Measurements from ENCODE around the gene RRP1.

Gene RRP1

DNA sequence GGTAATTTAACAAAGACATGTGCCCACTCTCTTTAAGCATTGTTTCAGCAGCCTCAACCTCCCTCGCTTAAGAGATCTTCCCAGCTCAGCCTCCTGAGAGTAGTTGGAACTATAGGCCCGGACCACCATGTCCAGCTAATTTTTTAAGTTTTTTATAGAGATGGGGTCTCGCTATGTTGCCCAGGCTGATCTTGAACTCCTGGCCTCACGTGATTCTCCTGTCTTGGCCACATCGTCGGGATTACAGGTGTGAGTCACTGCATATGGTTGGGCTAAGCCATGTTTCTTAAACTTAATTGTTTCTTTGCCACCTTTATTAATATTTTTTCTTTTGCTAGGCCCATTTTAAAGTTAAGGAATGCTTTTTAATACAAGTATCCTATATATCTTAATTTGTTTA is 57.1 kb downstream of the RRP1 start:
- DNase-seq, result no peak

DNA sequence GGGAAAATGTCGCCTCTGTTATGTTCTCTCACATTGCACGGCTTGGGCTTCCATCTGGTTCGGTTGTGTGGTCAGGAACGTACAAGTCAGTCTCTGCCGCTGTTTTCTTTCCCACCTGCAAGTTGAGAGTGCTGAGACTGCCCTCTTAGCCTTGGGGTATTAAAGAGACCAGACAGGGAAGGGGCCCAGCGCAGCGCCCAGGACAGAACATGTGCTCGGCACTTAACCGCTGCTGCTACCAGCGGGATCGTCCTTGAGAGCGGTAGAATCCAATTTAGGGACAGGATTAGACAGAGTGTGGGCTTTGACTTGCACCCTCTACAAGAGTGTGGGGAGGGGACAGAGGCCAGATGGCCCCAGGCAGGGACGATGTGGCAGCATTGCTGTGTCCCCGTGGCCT is 57.9 kb downstream of the RRP1 start:
- DNase-seq, result no peak

DNA sequence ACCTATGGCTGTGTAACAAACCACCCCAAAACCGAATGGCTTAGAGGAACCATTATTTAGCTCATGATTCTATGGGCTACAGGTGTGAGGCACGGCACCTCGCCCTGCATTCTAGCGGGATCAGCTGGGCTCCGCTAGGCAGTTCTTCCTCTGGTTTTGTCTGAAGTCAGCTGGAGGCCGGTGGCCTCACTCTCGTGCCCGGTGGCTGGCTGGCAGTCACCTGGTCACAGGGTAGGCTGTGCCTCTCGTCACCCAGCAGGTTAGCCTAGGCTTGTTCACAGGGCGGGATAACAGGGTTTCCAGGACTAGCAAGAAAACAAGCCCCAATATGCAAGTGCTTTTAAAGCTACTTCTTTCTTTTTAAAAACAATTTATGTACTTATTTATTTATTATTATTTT is 59.4 kb downstream of the RRP1 start:
- DNase-seq, result no peak

DNA sequence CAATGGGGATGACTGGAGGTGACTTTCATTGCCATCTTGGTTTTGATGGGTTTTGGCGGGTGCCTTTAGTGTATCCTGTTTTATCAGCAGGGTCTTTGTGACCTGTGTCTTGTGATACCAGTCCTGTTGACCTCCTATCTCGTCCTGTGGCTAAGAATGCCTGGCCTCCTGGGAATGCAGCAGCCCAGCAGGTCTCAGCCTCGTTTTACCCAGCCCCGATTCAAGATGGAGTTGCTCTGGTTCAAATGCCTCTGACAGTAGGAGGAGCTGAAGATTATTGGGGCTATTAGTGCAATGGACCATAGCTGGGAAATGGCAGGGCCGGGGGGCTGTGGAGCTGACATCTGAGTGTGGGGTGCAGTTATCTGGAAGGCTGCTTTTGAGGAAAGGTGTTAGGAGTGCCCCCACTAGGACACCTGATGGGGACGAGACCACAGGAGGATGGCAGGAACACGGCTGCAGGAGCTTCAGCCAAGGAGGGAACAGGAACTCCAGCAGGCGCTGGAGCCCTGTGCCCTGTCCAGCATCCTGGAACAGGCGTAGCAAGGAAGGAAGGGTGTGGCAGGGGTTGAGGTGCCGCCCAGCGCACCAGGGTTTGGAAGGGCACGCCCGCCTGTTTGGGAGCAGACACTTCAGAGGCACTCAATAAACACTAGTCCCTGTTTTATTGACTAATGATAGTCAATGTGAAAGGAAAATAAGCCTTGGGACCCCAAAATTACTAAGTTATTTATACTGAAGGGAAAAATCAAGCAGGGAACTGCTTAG is 60.3 kb downstream of the RRP1 start:
- no peak for DNase-seq

DNA sequence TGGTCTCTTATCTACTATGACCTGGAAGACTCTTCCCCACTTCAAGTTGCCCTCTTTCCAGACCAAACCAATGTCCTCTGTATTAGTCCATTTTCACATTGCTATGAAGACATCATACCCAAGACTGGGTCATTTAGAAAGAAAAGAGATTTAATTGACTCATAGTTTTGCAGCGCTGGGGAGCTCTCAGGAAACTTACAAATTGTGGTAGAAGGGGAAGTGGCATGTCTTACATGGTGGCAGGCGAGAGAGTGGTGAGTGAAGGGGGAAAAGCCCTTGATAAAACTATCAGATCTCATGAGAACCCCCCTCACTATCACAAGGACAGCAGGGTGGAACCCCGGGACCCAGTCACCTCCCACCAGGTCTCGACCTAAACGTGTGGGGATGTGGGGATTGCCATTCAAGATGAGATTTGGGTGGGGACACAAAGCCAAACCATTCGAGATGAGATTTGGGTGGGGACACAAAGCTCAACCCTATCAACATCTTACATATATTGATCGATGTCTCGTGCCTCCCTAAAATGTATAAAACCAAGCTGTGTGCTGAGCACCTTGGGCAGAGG is 61.4 kb downstream of the RRP1 start:
- no peak for DNase-seq

- no peak for DNase-seq
These were observed 62.2 kb downstream of the RRP1 start for GRCh38 chr21:43851593-43851992.

- no peak for DNase-seq
These were observed 64.7 kb downstream of the RRP1 start for GRCh38 chr21:43853851-43854772.
